A673 (cell line): ENCODE data around the gene USP1. TPM values are rescaled to one million over a fixed set of nuclear protein-coding genes. Genes with fewer than 3 reads are reported as not detected.

Experiments
- BruUV-seq: library from RNA; stranded (reverse); fragments of 400-500 nt; replicated peaks from 2 replicates; lab custom pipeline; 2021; lab: Mats Ljungman, UMichigan
- CTCF ChIA-PET: fragments of 300-600 bp; sonication (Branson Sonifier 250); formaldehyde crosslinking; loops from one replicate; lab custom pipeline; 2022; ENCODE audit warnings: antibody characterized with exemption; lab: Charles Lee
- POLR2A ChIA-PET: fragments of 300-600 bp; sonication (Branson Sonifier 250); formaldehyde crosslinking; loops from one replicate; lab custom pipeline; 2022; ENCODE audit warnings: antibody characterized with exemption; ENCODE audit not compliant: low non-redundant PET; lab: Charles Lee
- DNase-seq: peaks from one replicate; pipeline ENCODE4 v3.0.0-alpha.2; 2015; ENCODE audit warnings: low spot score
- H3K27ac ChIP-seq: fragments of 200-600 bp; sonication (generic); 2 replicates; pipeline ENCODE4 v1.5.1; 2016; ENCODE audit warnings: mixed run types, low read depth, mild to moderate bottlenecking, mixed read lengths, antibody characterized with exemption, low read length; ENCODE audit not compliant: poor library complexity, severe bottlenecking
- H3K27me3 ChIP-seq: fragments of 200-600 bp; sonication (generic); replicated peaks from 2 replicates; pipeline ENCODE4 v1.6.1; 2017; ENCODE audit warnings: mixed run types, low read depth, mild to moderate bottlenecking, mixed read lengths, antibody characterized with exemption, low read length; ENCODE audit not compliant: insufficient read depth, poor library complexity
- H3K36me3 ChIP-seq: fragments of 200-600 bp; sonication (generic); 2 replicates; pipeline ENCODE4 v1.6.1; 2016; ENCODE audit warnings: mixed run types, mild to moderate bottlenecking, mixed read lengths, antibody characterized with exemption, low read length; ENCODE audit not compliant: insufficient read depth, poor library complexity, severe bottlenecking
- H3K4me1 ChIP-seq: fragments of 200-600 bp; sonication (generic); 2 replicates; pipeline ENCODE4 v1.6.1; 2017; ENCODE audit warnings: mixed run types, mild to moderate bottlenecking, mixed read lengths, antibody characterized with exemption, low read length; ENCODE audit not compliant: insufficient read depth, poor library complexity, severe bottlenecking
- H3K4me3 ChIP-seq: fragments of 200-600 bp; sonication (generic); 2 replicates; pipeline ENCODE4 v1.5.1; 2016; ENCODE audit warnings: low read depth, mixed run types, mild to moderate bottlenecking, mixed read lengths, low read length; ENCODE audit not compliant: poor library complexity, severe bottlenecking
- H3K9me3 ChIP-seq: fragments of 200-600 bp; sonication (generic); 2 replicates; pipeline ENCODE4 v1.6.1; 2016; ENCODE audit warnings: mixed run types, low read depth, mild to moderate bottlenecking, mixed read lengths, antibody characterized with exemption, low read length; ENCODE audit not compliant: poor library complexity, severe bottlenecking
- CTCF ChIP-seq: fragments of 300-800, 200-600 bp; sonication (generic); conservative IDR thresholded peaks from 2 replicates; pipeline ENCODE4 v1.5.1; 2017; ENCODE audit warnings: low read depth, mild to moderate bottlenecking, antibody characterized with exemption, low read length, moderate library complexity, mixed read lengths
- EZH2 ChIP-seq: fragments of 200-600 bp; sonication (generic); IDR thresholded peaks from 2 replicates; pipeline ENCODE4 v1.6.1; 2017; ENCODE audit warnings: borderline replicate concordance, low read depth, mild to moderate bottlenecking, mixed read lengths, antibody characterized with exemption, low read length; ENCODE audit not compliant: poor library complexity, severe bottlenecking
- intact Hi-C: fragments of 100-400 bp; cut with micrococcal nuclease; formaldehyde crosslinking; loops from one replicate; pipeline ENCODE4 v1.10.0; 2022; ENCODE audit not compliant: unreplicated experiment
- total RNA-seq: library from RNA; stranded (reverse); gene quantifications from 2 replicates; pipeline ENCODE4 v1.2.3, GENCODE V29; 2021

The USP1 gene
- total RNA-seq, 1 experiment from 2014 or later, result 90.0 TPM

GRCh38 chr1:62500210-62500609 is 63.4 kb downstream of the USP1 start:
- intact Hi-C loops, result no loop called here
- no peaks in the 10 kb centered on the region for H3K4me1 ChIP-seq
- POLR2A ChIA-PET, result no interaction called here

More at GRCh38 chr1:62500210-62500609, 63.4 kb downstream of the USP1 start:
- TF ChIP-seq EZH2, result no peak
- no peak for TF ChIP-seq CTCF
- Histone ChIP-seq H3K36me3 (peaks cover 8% of the 10 kb centered on the region), H3K4me3 (no peak overlapping the region), H3K9me3 (no peaks in the 10 kb centered on the region), H3K27me3 (no peaks in the 10 kb centered on the region), H3K27ac (no peak overlapping the region)
- DNase-seq, result no peak
- CTCF ChIA-PET, result no interaction called here
- no TSS peak for BruUV-seq

Other genes with a start within 250 kb of the USP1 start
- gene L1TD1, start 242.2 kb upstream of the USP1 start, total RNA-seq, result not detected in 2 replicates
- gene KANK4, start 117.6 kb upstream of the USP1 start, total RNA-seq, result 0.13 and 0.24 TPM in 2 replicates
- gene ANGPTL3, start 160.5 kb downstream of the USP1 start, total RNA-seq, result not detected in 2 replicates